Progenitor cell of endocrine pancreas (in vitro differentiated cells): ENCODE results near the gene ARMC5. TPM values are rescaled to one million over a fixed set of nuclear protein-coding genes. Genes with fewer than 3 reads are reported as not detected.

Experiments
- DNase-seq: peaks from one replicate; pipeline ENCODE4 v3.0.0; 2021; ENCODE audit warnings: low spot score; ENCODE audit not compliant: unreplicated experiment
- H3K27ac Mint-ChIP-seq: 2 replicates; pipeline ENCODE4 v1.8.0; 2021; ENCODE audit warnings: mild to moderate bottlenecking, moderate library complexity, mixed read lengths
- H3K27me3 Mint-ChIP-seq: 2 replicates; pipeline ENCODE4 v1.8.0; 2021; ENCODE audit warnings: mixed read lengths
- H3K36me3 Mint-ChIP-seq: 2 replicates; pipeline ENCODE4 v1.8.0; 2022; ENCODE audit warnings: mixed read lengths; ENCODE audit not compliant: insufficient read depth
- H3K4me1 Mint-ChIP-seq: 2 replicates; pipeline ENCODE4 v1.8.0; 2021; ENCODE audit warnings: low read depth, mixed read lengths
- H3K4me3 Mint-ChIP-seq: 2 replicates; pipeline ENCODE4 v1.8.0; 2021; ENCODE audit warnings: low read depth, mild to moderate bottlenecking, moderate library complexity, mixed read lengths
- H3K9me3 Mint-ChIP-seq: 2 replicates; pipeline ENCODE4 v1.8.0; 2021; ENCODE audit warnings: low read depth, mixed read lengths
- total RNA-seq: library from RNA; stranded (reverse); gene quantifications from 2 replicates; pipeline ENCODE4 v1.2.1, GENCODE V29; 2021
- TF ChIP-seq, protein P1 (sequence below): fragments of 200-600 bp; sonication (generic); IDR thresholded peaks from one replicate; pipeline ENCODE4 v1.5.0; 2021; ENCODE audit warnings: antibody characterized with exemption, mild to moderate bottlenecking; ENCODE audit not compliant: unreplicated experiment

ARMC5 gene
- total RNA-seq, 1 donor from 2014 or later, result 14.8 TPM

DNA sequence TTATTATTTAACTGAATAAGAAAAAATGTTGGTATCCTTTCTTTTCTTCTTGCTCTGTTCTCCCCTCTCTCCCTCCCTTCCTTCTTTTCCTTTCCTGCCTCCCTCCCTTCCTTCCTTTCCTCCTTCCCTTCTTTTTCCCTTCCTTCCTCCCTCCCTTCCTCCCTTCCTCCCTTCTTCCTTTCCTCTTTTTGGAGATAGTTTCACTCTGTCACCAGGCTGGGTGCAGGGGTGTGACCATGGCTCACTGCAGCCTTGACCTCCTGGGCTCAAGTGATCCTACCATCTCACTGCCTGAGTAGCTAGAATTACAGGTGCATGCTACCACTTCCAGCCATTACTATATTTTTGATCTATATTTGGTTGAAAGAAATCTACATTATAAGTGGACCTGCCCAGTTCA, 54.6 kb downstream of the ARMC5 start:
- TF ChIP-seq, protein P1, sequence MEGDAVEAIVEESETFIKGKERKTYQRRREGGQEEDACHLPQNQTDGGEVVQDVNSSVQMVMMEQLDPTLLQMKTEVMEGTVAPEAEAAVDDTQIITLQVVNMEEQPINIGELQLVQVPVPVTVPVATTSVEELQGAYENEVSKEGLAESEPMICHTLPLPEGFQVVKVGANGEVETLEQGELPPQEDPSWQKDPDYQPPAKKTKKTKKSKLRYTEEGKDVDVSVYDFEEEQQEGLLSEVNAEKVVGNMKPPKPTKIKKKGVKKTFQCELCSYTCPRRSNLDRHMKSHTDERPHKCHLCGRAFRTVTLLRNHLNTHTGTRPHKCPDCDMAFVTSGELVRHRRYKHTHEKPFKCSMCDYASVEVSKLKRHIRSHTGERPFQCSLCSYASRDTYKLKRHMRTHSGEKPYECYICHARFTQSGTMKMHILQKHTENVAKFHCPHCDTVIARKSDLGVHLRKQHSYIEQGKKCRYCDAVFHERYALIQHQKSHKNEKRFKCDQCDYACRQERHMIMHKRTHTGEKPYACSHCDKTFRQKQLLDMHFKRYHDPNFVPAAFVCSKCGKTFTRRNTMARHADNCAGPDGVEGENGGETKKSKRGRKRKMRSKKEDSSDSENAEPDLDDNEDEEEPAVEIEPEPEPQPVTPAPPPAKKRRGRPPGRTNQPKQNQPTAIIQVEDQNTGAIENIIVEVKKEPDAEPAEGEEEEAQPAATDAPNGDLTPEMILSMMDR, result no peak
- Mint-ChIP-seq H3K27ac (no peak overlapping the region), H3K4me3 (no peak overlapping the region), H3K4me1 (peaks cover 5% of the 10 kb centered on the region), H3K36me3 (no peaks in the 10 kb centered on the region), H3K27me3 (peaks cover 13% of the 10 kb centered on the region), H3K9me3 (peaks cover 7% of the 10 kb centered on the region)
- no peak for DNase-seq

Other genes starting within 250 kb of the ARMC5 start
- gene TRIM72, start 245.4 kb upstream of the ARMC5 start, total RNA-seq, result 0.14 TPM in 1 of 2 replicates, not detected in the other
- gene PYDC1, start 242.4 kb upstream of the ARMC5 start, total RNA-seq, result not detected in 2 replicates
- gene ITGAM, start 199.5 kb upstream of the ARMC5 start, total RNA-seq, result not detected in 2 replicates
- gene ITGAX, start 104.3 kb upstream of the ARMC5 start, total RNA-seq, result not detected in 2 replicates
- not detected in 2 replicates for gene ITGAD, start 66.2 kb upstream of the ARMC5 start, total RNA-seq
- not detected in 2 replicates for gene COX6A2, start 31.1 kb upstream of the ARMC5 start, total RNA-seq
- gene ZNF843, start 16.7 kb upstream of the ARMC5 start, total RNA-seq, result 1.2 and 1.4 TPM in 2 replicates
- 4.5 and 5.0 TPM in 2 replicates for gene TGFB1I1, start 12.7 kb downstream of the ARMC5 start, total RNA-seq
- 0.29 and 0.62 TPM in 2 replicates for gene SLC5A2, start 23.6 kb downstream of the ARMC5 start, total RNA-seq
- gene RUSF1, start 48.9 kb downstream of the ARMC5 start, total RNA-seq, result 65.1 and 65.7 TPM in 2 replicates
- gene AHSP, start 68.4 kb downstream of the ARMC5 start, total RNA-seq, result not detected in 2 replicates